ENCODE measurements around the gene HAUS5.
"Not testable (repeated sequence)": the region's sequence is repeated elsewhere in the genome, so short reads cannot be mapped to it uniquely, and the experiment has no call there.

The HAUS5 gene

DNA sequence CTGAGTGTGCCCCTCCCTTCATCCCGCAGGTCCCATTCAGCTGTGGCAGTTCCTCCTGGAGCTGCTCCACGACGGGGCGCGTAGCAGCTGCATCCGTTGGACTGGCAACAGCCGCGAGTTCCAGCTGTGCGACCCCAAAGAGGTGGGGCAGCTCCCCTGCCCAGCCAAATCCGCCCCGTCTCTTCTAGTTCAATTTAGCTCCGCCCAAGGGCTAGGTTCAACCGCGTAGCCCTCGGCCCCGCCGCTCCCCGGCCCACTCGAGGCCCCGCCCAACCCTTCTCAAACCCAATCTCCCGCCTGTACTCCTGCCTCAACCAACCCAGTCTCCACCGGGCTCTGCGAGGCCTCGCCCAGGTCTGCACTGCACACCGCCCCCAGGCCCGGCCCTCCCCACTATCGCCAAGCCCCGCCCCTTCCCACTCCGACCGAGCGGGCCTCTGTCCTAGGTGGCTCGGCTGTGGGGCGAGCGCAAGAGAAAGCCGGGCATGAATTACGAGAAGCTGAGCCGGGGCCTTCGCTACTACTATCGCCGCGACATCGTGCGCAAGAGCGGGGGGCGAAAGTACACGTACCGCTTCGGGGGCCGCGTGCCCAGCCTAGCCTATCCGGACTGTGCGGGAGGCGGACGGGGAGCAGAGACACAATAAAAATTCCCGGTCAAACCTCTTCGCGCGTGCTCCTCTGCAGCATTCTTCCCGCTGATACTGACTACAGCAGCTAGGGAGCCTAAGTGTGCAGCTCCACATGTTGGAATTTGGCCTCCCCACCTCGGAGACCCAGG lies 31.9 kb downstream of the HAUS5 start:
- peak; percentile 90 to 95 for DNase-seq

DNA sequence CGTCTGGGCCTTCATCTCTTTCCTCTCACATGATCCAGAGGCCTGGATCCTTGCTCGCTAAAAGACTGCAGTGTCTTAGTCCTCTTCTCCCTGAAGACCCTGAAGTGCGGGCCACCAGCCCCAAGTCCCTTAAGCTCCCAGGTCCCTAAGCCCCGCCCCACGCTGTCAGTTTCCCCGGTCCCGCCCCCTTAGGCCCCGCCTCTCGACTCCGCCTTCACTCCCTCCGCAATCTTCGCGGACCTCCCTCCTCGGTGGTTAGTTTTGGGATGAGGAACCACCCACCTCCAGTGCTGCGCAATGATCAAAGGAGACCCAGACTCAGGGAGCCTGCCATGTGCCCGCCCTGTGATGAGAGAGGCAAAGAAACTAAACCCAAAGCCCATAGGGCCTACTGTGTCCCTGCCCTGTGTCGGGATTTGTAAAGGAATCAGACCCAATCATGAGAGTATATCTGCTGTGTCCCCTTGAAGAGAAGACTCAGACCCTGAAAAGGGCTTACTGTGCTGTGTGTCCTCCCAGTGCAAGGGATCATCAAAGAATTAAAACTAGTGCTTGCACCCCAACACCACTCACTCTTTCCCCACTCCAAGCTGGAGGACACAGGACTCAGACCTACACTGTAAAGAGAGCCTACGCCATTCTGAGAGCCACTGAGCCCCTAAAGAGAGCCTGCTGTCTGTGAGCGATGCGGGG lies 32.6 kb downstream of the HAUS5 start:
- DNase-seq, result peak; percentile 68 to 82

DNA sequence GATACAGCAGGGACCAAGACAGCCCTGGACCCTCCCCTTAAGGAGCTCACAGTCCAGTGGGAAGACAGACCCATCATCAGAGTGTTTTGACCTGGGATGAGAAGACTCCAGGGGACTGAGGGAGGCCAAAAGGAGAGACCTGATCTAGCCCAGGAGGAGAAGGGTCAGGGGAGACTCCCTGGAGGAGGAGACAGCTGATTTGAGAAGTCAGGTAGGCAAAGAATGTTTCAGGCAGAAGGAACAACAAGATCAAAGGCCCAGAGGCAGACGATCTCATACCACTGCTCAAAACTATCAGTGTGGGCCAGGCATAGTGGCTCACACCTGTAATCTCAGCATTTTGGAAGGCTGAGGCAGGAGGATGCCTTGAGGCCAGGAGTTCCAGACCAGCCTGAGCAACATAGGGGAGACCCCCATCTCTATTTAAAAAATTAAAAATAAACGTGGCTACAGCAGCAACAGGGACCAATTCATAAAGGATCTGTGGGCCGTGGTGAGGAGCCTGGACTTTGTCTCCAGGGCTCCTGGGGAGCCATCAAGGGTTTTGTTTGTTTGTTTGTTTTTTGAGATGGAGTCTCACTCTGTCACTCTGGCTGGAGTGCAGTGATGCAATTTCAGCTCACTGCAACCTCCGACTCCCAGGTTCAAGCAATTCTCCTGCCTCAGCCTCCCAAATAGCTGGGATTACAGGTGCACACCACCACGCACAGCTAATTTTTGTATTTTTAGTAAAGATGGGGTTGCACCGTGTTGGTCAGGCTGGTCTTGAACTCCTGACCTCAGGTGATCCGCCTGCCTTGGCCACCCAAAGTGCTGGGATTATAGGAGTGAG lies 33.4 kb downstream of the HAUS5 start:
- DNase-seq, result no peak

DNA sequence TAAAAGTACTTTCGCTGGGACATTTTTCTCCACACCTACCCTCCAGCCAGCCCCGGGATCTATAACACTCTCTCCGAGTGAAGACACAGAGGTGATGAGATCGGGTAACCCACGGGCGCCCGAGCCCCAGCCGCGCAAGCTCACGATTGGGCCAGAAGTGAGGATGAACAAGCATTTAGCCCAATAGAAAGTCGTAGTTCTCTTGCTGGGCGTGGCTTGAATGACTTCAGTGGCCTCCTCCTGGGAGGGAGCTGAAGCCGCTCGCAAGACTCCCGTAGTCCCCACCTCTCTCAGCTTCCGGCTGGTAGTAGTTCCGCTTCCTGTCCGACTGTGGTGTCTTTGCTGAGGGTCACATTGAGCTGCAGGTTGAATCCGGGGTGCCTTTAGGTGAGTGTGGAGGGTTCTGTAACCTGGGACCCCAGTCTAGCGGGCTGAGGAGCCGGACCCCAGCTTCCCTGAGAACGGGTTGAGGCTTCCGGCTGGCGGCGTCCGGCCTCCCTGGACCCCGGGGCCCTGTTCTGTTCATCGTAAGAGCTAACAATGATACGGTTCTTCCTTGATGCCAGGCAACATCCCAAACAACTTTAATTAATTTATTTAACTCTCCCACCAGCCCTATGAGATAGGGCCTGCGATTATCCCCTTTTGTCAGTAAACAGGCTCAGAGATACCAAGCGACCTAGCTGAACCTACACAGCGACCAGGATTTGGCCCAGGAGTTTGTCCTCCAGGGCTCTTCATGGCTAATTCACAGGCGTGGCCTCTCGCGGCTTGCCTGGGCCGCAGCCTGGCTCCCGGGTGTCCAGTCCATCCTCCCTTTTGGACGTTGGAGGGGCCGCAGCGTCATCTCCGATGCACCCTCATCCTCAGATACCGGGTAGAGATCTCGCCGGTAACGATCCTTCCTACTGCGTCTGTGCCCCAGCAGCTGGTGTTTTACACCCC lies 35.8 kb downstream of the HAUS5 start, which contains the start of gene COX6B1:
Gene COX6B1 (plus strand): TSS at position 307 of the 945 bp plus-strand sequence. CDS start 2,921 bp downstream, outside the sequence.
- peak; percentile 96 to 97 for DNase-seq

DNA sequence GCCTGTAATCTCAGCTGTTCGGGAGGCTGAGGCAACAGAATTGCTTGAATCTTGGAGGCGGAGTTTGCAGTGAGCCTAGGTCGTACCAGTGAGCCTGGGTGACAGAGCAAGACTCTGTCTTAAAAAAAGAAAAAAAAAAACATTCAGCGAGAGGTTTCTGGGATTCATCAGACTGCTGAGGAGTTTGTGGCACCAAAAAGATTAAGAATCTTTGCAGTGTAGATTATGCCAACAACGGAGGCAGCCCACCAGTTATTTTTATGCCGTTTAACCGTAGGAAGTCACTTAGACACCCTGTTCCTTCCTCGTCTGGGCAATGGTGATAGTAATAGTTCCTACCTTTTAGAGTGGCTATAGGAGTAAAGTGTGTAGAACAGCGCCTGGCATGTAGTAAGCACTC lies 38.0 kb downstream of the HAUS5 start:
- no peak for DNase-seq

DNA sequence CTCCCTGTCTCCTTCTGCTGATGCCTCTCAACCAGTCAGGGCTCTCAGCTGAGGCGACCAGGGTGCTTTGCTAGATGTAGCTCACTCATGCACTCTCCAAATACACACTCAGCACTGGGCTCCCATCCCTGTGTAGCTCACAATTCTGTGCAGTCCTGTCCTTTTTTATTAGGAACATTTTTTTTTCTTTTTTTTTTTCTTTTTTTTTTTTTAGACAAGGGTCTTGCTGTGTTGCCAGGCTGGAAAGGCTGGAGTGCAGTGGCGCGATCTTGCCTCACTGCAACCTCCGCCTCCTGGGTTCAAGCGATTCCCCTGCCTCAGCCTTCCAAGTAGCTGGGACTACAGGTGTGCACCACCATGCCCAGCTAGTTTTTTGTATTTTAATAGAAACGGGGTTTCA lies 42.3 kb downstream of the HAUS5 start:
- DNase-seq, result not testable (repeated sequence)

DNA sequence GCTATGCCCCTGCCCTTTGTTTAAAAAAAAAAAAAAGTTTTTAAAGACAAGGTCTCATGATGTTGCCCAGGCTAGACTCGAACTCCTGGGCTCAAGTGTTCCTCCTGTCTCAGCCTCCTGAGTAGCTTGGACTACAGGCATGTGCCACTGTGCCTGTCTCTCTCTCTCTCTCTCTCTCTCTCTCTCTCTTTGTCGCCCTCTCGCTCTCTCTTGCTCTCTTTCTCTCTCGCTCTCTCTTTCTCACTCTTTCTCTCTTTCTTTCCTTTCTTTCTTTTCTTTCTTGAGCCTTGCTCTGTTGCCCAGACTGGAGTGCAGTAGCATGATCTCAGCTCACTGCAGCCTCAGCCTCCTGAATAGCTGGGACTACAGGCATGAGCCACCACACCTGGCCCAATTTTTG lies 43.1 kb downstream of the HAUS5 start:
- DNase-seq, result no peak

DNA sequence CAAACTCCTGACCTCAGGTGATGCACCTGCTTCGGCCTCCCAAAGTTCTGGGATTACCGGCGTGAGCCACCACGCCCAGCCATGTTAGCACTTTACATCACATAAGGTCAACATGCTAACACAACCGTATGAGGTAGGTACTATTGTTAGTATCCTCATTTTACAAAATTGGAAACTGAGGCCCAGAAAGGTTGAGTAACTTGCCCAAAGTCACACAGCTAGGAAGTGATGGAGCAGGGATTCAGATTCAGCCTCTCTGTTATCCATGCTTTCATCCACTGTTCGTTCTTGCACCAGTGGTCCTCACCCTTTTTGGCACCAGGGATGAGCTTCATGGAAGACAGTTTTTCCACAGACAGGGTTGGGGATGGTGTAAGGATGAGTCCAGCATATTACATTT lies 44.2 kb downstream of the HAUS5 start:
- no peak for DNase-seq

DNA sequence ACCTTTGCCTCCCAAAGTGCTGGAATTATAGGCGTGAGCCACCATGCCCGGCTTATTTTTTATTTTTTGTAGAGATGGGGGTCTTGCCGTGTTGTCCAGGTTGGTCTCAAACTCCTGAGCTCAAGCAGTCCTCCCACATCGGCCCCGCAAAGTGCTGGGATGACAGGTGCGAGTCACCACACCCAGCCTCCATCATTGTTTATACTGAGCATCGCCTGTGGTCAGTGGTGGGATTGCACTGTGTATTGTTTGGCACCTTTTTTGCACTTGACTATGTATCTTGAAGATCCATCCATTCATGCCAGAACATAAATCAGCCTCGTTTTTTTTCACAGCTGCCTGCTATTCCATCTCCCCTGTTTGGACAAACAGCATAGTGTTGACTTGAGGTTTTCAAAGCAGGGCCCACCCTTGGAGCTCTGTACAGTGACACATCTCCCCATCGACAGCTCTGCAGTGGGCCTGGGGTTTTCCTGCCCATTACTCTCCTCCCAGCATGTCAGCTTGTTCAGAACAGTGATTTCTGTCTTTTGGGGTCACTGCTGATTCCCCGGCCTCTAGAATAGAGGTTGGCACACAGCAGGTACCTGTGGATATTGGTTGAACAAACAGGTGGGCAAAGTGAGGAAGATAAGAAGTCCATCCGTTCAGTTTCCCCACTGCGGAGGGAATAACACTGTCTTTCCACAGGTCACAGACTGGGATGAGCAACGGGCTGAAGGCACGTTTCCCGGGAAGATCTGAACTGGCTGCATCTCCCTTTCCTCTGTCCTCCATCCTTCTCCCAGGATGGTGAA lies 45.6 kb downstream of the HAUS5 start:
- no peak for DNase-seq

DNA sequence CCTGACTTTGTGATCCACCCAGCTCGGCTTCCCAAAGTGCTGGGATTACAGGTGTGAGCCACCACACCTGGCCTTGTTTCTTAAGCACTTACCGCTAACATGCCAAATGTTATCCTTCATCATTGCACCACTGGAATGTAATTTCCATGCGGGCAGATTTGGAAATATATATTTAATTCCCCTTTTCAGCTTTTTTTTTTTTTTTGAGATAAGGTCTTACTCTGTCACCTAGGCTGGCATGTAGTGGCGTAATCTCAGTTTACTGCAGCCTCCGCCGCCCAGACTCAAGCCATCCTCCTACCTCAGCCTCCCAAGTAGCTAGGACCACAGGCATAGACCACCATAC lies 49.4 kb downstream of the HAUS5 start:
- no peak for DNase-seq

DNA sequence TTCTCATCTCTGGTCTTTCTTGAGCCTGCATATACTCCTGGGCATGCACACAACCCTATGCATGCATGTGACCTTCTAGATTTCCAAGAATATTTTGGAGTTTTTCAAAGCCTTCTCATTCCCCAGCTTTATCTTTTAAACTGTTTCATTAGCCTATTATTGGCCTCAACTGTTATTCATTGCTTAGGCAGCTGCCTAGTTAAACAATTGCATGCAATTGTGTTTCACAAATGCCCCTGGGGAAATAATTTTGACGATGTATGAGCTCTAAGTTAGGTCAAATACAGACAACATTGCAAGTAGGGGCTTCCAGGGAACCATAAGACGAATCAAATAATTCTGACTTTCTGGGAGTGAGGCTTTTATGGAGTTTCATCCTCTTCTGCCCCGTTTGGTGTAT lies 51.4 kb downstream of the HAUS5 start:
- no peak for DNase-seq

DNA sequence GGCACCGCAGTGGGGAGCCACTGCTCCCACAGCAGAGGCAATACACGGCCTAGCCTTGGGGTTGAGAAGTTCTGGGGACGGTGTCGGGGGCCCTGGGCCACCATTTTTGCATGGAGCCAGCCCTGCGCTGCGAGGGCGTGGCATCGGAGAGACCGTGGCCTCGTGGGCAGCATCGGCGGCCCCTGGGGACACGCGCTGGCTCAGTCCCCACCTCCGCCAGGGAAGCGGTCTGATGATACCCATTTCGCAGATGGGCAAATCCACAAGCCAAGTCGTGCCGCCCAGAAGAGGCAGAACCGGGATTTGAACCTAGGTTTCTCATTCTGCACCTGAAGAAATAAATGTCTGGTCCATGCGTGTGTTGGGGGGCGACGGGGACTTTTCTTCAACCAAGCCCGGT lies 52.6 kb downstream of the HAUS5 start:
- DNase-seq, result no peak

DNA sequence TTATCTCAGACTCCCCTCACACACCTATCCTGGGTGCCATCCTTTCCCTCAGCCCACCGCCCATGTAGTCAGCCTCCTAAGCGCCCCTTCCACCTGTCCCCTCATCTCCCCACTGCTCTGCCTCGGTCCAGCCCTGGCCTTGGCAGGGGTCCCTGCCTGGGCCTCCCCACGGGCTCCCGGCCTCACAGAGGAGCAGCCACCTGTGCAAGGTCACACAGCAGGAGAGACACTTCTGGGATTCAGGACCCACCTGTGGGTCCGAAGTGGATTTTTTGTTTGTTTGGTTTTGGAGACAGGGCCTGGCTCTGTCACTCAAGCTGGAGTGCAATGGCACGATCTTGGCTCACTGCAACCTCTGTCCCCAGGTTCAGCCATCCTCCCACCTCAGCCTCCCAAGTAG lies 53.1 kb downstream of the HAUS5 start:
- no peak for DNase-seq

DNA sequence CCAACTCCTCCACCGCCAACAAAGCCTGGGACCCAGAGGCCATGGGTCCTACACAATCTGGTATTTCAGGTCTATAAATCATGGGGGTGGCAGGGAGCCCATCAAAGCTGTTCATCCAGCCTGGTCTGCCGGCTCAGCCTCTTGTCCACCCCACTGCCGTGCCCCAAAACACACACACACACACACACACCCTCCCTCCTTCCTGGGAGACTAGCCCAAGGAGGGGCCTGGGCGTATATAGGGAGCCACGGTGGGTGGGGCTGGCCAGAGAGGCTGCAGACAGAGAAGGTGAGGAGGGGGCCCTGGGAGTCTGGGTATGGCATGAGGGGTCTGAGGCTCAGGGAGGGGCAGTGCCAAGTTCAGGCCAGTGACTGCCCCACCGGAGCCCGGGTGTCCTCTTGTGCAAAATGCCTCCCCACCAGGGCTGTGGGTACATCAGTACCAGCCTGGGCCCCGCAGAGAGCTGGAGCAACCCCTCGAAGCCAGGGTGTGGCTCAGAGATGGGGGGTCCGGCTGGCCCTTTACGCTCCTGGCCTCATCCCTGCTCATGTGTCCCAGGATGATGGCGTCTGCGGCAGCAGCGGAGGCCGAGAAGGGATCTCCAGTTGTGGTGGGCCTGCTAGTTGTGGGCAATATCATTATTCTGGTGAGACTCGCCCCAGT lies 53.8 kb downstream of the HAUS5 start, which contains the start of gene UPK1A:
Gene UPK1A (plus strand): TSS at position 267 of the 663 bp plus-strand sequence. CDS start 296 bp downstream, at position 563.
- no peak for DNase-seq

DNA sequence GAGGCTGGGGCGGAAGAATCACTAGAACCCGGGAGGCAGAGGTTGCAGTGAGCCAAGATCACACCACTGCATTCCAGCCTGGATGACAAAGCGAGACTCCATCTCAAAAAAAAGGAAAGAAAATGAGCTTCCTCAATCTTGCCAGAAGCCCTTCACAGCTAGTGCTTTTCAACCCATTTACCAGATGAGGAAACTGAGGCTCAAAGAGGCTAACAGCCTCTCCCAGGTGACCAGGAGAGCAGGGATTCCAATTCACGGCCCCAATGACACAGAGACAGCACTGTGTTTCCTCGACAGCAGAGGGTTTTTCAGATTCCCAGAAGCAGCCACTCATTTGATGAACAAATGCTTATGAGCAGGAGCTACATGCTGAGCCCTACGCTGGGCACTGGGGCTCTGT lies 57.0 kb downstream of the HAUS5 start:
- no peak for DNase-seq

DNA sequence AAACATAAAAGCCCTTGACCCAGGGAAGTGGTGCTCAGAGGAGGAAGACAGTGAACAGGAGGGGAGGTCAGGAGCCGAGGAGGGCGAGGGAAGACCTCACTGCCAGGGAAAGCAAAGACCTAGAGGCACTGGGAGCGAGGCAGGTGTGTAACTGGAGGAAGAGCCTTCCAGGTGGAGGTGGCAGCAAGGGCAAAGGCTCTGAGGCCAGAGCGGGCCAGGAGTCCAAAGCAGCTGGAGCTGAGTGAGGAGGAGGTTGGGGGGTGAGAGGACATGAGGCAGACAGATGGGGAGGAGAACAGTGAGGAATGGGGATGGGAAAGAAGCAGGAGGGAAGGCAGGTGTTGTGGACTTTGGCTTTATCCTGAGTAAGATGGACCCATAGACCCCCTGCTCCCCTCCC lies 57.4 kb downstream of the HAUS5 start:
- DNase-seq, result no peak

DNA sequence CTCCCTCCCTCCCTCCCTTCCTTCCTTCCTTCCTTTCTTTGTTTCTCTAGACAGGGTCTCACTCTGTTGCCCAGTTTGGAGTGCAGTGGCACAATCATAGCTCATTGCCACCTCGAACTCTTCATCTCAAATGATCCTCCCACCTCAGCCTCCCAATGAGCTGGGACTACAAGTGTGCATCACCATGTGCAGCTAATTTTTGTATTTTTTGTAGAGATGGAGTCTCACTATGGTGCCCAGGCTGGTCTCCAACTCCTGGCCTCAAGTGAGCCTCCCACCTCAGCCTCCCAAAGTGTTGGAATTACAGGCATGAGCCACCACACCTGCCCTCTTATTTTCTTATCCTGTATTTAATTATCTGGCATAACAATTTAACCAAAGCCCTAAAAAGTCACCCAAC lies 58.2 kb downstream of the HAUS5 start:
- DNase-seq, result no peak

DNA sequence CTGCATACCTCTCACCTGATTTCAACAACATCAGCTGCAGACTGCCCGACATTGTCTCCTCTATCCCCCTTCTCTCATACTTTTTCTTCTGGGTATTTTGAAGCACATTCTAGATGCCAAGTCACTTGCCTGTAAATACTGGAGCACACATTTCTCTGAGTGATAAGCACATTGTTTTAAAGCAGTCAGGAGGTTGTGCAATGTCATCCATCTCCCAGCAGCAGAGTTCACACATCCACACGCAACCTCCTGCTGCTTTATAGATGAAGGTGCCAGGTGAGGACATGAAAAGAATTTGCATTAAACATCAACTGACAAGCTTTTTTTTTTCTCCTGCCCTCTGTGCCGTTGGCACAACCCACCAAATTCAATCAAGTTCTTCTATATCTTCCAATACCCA lies 59.3 kb downstream of the HAUS5 start:
- DNase-seq, result no peak

DNA sequence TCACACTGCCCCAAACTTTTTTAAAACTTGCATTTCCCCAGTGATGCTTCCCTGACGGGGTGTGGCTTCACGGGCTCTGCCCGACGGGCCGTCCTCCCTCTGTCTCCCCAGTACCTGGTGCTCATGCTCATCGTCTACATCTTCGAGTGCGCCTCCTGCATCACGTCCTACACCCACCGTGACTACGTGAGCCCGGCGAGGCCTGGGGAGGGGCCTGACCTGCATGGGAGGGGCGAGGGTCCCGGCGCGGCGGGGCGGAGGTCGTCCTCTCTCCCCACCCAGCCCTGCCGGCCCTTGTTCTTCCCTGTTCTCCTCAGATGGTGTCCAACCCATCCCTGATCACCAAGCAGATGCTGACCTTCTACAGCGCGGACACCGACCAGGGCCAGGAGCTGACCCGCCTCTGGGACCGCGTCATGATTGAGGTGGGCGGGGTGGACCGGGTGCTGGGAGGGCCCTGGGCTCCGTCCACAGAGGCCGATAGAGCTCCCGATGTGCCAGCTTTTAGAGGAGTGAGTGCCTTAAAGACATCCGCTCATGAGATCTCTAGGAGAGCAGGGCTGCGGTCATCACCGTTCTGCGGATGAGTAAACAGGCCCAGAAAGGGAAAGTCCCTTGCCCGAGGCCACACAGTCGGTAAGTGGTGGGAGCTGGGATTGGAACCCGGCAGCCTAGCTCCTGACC lies 60.7 kb downstream of the HAUS5 start:
- DNase-seq, result peak; percentile 37 to 46
